ENCODE results near the gene NFATC1.

DNA sequence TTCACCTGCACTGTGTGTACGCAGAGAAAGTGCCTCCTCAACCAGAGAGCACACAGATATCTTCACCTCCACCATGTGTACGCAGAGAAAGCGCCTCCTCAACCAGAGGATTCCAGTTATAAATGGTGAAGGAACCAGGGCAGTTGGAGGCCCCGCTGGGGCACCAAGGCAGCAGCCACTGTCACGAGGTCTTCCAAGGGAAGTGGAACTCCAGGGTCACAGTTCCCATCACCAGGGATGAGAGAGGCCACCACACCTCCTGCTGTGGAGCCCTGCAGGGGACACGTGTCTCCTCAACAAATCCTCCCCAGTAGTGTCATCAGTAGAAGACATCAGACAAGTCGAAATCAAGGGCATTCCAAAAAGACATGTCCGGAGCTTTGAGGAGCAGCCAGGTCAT lies 28.2 kb upstream of the NFATC1 start:
- no peak for TF ChIP-seq EP300 (IDR thresholded peaks at IDR 0.05)
- no peak for TF ChIP-seq CTCF (IDR thresholded peaks at IDR 0.05)
- TF ChIP-seq POLR2AphosphoS5 (IDR thresholded peaks at IDR 0.05) = no peak
